Measurements from ENCODE around the gene RAB12. TPM values are rescaled to one million over a fixed set of nuclear protein-coding genes. Genes with fewer than 3 reads are reported as not detected.
A peak's percentile ranks its signal among the peaks of the same experiment; 100 is the strongest.
"Not testable (repeated sequence)": the region's sequence is repeated elsewhere in the genome, so short reads cannot be mapped to it uniquely, and the experiment has no call there.

RAB12 gene, protein sequence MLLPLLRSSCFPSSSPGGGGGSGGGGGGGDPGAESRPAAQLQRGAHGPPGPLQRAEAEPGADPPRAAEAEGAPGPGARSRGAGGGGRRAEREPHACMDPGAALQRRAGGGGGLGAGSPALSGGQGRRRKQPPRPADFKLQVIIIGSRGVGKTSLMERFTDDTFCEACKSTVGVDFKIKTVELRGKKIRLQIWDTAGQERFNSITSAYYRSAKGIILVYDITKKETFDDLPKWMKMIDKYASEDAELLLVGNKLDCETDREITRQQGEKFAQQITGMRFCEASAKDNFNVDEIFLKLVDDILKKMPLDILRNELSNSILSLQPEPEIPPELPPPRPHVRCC
- total RNA-seq = 29.4 TPM

DNA sequence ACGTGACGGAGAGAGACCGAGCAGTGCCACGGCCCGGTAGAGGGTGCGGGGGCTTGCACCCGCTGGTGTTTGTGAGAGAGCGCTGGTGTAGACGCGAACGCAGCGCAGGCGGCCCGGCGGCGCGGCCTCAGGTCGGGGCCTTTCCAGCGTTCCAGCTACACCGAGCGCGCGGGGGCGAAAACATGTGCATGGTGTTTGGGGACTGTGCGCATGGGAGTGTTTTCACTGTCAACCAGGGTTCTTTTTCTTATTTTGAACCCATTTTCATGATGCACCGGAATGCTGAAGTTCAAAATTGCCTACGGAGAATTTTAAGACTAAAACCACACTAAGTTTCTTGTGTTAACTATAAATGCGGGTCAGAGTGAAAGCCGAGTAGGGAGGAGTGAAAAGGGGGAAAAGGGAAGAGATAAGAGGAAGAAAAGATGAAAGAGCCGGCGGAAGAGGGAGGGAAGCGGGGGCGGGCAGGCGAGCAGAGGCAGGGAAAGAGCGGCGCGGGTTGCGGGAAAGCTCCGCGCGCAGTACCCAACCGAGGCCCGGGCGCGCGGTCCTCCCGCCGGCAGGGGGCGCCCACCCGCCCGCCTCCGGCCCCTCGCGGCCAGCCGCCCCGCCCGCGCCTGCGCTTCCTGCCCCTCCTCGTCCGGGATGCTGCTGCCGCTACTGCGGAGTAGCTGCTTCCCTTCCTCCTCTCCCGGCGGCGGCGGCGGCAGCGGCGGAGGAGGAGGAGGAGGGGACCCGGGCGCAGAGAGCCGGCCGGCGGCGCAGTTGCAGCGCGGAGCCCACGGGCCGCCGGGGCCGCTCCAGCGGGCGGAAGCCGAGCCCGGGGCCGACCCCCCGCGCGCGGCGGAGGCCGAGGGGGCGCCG, at the start of gene RAB12:
RAB12 (plus strand) TSS at position 643 of the 864 bp plus-strand sequence; CDS start at position 646, 3 bp downstream.
- ATAC-seq = peak; percentile 89

GRCh38 chr18:8559612-8560186, 49.5 kb upstream of the RAB12 start:
- ATAC-seq = no peak

DNA sequence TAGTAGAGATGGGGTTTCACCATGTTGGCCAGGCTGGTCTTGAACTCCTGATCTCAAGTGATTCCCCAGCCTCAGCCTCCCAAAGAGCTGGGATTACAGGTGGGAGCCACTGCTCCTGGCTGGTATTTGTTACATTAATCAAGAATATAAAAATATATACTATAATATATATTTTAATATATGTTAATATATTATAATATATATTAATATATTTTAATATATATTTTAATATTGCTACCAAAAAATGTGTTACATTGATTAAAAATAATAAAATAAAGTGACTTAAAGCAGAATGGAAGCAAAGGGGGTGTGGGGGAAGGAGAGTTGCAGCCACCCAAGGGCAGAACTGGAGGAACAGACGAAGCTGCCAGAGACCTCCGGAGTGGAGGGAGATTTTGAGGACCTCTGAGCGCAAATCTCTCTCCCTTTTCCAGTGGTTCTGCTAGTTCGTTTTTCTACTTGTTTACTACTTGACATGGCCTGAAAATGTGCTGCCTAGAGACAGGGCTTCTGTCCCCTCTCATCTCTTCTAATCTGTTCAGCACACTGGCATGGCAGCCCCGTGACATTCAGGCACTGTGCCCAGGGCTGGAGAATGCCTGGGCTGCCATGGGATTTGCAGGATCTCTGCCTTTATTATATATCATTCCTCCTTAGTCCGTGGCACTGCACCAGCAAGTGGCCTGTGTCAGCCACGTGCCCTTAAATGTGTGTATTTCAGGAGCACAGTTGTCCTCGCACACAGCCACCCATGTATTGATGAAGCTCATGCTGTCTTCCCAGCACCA, 47.9 kb upstream of the RAB12 start:
- no peak for ATAC-seq

DNA sequence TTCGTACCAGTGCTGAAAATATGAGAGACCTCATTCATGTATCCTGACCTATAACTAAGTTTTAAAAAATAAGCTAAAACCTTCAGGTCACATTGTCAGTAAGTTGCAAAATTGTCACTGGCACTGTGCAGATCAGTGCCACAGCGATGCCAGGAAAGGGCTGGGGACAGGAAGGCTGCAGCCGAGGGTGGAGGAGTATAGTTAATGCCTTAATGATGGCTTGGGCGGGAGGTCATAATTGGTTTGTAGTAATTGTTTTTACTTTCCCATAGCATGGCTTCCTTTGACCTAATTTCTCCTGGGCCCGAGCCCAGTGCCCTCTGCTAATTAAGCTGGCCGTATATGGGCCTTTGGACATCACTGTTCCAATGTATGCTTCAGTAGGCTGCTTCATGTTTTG, 47.2 kb upstream of the RAB12 start:
- no peak for ATAC-seq

DNA sequence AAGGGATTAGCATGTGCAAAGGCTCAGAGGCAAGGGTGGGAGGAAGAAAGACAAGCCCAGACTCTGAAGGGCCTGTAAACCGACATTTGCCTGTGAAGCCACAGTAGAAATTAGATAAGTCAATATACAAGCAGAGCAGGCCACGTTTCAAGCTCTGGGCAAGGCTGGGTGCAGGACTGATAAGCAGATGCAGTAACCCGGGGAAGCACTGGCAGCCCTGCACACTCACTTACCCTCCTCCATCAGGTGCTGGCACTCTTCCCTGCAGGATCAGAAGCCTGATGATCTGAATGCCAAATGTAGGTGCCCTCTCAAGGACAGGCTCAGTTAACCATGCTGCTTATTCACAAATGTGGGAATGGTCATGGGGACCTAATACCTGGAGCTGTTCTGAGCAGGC, 46.3 kb upstream of the RAB12 start:
- no peak for ATAC-seq

GRCh38 chr18:8571399-8571798, 37.8 kb upstream of the RAB12 start:
- ATAC-seq = no peak

DNA sequence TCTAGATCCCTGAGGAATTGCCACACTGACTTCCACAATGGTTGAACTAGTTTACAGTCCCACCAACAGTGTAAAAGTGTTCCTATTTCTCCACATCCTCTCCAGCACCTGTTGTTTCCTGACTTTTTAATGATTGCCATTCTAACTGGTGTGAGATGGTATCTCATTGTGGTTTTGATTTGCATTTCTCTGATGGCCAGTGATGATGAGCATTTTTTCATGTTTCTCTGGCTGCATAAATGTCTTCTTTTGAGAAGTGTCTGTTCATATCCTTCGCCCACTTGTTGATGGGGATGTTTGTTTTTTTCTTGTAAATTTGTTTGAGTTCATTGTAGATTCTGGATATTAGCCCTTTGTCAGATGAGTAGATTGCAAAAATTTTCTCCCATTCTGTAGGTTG, 35.5 kb upstream of the RAB12 start:
- not testable (repeated sequence) for ATAC-seq

- no peak for ATAC-seq
Observed at GRCh38 chr18:8584798-8585197, 24.4 kb upstream of the RAB12 start.

DNA sequence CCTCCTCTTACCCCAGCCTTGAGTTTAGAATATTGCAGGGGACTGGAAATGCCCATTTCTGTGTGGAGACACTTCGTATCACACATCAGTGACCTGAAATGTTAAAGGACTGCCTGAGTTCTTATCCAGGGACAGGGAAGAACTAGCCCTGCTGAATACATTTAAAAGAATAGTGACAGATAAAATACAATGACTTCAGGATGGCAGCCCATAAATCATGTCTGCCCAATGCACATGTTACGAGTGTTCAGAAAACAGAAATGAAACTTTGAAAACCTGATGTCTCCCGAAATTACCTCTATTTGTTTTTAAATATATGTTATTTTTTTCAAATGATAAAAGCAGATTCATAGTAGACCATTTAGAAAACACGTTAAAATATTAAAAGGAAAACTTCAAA, 22.3 kb upstream of the RAB12 start:
- ATAC-seq = no peak

- ATAC-seq = no peak
Observed at GRCh38 chr18:8595445-8595844, 13.8 kb upstream of the RAB12 start.

DNA sequence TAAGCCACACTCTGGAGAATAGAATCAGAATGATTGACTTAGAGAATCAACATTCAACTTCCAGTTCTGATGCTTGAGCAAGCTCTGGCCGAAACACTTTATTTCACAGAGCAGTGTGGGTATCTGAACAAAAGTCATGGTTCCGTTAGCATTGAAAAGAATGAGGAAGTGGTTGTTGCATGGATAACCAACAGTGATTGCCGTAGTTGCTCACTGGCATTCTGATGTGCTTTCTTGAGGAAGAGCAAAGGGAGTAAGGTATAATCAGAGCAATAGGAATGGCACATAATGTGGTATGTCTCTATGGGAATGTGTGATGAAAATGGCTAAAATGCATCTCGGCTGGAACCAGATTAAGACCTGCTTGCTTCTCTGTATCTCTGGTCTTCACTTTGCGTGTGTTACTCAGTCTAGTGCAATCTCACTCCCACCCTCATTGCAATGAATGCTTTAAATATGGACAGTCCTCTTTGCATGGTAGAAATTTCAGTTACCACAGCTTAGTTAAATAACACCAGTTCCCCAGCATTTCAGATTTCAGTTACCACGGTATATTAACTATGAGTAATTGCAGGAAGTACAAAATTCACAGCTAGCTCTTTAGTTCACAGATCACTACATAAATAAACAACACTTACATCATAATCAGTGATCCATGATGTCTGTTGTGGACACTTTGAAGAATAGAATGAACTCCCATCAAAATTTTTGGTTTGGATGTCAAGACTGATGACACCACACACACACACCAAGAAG, 7.8 kb upstream of the RAB12 start:
- ATAC-seq = peak; percentile 75

- ATAC-seq = no peak
Observed at GRCh38 chr18:8602040-8602439, 7.2 kb upstream of the RAB12 start.

DNA sequence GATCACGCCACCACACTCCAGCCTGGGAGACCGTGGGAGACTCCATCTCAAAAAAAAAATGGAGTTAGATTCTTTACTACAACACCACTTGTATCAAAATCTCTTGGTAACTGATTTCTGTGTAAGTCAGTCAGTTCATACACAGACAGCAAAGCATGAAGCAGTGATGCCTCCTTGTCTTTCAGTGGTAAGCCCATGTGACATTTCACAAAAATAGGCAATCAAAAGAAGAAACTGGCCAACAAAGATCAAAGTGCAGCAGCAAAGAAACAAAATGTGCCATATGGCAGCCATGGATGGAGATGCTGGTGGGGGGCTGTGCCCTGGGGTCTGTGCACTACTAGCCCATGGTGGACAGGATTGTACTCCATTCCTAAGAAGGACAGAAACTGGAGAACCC, 6.7 kb upstream of the RAB12 start:
- ATAC-seq = no peak

DNA sequence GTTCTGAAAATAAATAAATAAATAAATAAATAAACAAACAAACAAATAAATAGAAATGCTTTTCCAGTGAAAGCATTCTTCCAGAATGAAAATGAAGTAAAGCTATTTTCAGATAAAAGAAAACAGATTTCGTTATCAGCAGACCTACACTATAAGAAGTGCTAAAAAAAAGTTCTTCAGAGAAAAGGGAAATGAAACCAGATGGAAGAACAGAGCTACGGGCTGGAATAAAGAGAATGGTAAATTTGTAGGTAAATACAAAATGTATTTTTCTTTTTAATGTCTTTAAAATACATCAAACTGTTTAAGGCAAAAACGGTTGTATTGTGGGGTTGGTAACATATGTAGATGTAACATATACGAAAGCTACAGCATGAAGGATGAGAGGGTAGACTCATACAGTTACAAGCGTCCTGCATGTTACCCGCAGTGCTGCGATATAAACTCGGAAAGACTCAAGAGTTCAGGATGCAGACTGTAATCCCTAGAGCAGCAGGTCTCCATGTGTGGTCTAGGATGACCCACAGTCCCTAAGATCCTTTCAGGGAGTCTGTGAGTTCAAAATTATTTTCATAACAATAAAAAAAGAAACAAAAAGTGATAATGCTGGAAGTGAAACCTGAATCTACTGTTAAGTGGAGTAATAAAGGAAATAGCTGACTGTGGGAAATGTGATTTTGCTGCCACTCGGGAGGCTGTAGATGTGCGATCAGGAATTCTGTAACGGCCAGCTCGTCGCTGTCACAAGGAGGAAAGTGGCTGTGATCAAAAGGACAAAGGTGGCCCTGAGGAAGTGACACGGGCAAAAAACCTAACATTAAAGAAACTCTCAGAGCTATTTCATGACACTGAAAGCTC, 5.3 kb upstream of the RAB12 start:
- no peak for ATAC-seq

GRCh38 chr18:8605974-8606373, 3.3 kb upstream of the RAB12 start:
- no peak for ATAC-seq

- no peak for ATAC-seq
Observed at GRCh38 chr18:8607776-8608742, 1.2 kb upstream of the RAB12 start.

DNA sequence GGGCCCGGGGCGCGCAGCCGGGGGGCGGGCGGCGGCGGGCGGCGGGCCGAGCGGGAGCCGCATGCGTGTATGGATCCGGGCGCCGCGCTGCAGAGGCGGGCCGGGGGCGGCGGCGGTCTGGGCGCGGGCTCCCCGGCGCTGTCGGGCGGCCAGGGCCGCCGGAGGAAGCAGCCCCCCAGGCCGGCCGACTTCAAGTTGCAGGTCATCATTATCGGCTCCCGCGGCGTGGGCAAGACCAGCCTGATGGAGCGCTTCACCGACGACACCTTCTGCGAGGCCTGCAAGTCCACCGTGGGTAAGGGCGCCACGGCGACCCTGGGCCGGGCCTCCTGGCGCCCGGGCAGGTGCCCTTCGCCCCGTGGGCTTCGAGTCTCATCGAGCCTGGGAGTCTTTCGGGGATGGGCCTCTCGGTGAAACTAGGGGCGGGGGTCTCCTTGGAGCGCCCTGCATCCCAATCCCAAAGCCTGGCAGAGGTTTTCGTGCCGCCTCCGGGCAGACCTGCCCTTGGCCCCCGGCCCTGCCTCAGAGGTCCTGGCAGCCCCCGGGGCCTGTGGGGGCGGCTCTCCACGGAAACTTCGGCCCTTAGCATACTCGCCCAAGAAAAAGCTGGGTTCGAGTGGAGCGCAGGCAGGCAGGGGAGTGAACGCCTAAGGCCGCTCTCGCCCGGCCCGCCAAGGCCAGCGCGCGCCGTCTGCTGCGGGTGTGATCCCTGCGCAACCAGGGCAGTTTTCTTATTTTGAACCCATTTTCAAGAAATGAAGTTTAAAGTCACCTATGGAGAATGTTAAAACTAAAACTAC, 622 bp downstream of the RAB12 start:
- no peak for ATAC-seq

DNA sequence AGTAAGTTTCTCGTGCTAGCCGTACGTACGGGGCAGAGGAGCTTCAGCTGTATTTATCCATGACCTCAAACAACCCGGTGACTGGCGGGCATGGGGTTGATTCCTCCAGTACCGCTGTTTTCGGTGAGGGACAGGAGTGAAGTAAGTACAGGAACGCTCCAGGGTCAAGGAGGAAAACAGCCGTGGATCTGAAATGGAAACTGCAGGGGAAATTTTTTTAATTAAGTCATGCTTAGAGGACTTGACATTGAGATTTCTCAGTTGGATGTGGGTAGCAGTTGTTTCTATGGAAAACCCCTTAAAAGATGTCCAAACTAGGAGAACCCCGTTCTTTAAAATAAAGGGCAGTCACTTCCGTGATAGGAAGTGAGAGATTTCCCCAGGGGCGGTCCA, 1.2 kb downstream of the RAB12 start:
- ATAC-seq = no peak
